ENCODE results near the gene CATSPERE. TPM values are rescaled to one million over a fixed set of nuclear protein-coding genes. Genes with fewer than 3 reads are reported as not detected.

Gene CATSPERE
- total and polyA plus RNA-seq, 9 of the 15 experiments (the other 6 are each of a cell fraction or from before 2014, with no cell fraction given) = 0.06 to 0.16 (median 0.09) TPM; not detected in 3

GRCh38 chr1:244634546-244634945 lies 173.5 kb downstream of the CATSPERE start:
- H3K27me3 ChIP-seq (ENCODE audit: control insufficient read depth in 2 of 2, insufficient read depth in 2 of 2, low read length in 2 of 2) = peaks cover 23 to 34% of the 10 kb centered on the region in 2 experiments
- ATAC-seq = no peak
- no TSS peak for BruUV-seq (replicated peaks)
- ChIA-PET CTCF (ENCODE audit: low intra/inter-chr PET ratio) (no interaction called here), POLR2A (interaction anchor here (0.6 to 1.1 kb wide), 2 partner anchors 13 to 31 kb away, joined by 3 to 4 read pairs; no protein-coding TSS in a partner anchor)
- H3K79me2 ChIP-seq (ENCODE audit: control insufficient read depth, insufficient read depth, low read length) = no peaks in the 10 kb centered on the region
- no peaks in the 10 kb centered on the region for H3K4me1 ChIP-seq (replicated peaks in 1 of 2; ENCODE audit: control insufficient read depth in 2 of 2, insufficient read depth in 2 of 2, low read length in 2 of 2)
- WGBS (ENCODE audit: insufficient coverage, low coverage, missing lambda C conversion rate) = 30% methylated on average over 5 of the region's 6 CpGs
- TF ChIP-seq NCOA6 (IDR thresholded peaks at IDR 0.05) (no peak), MAFG (tag; conservative IDR thresholded peaks at IDR 0.05) (no peak), FOXP1 (CRISPR knock-in tag; IDR thresholded peaks at IDR 0.05) (no peak), RBM25 (IDR thresholded peaks at IDR 0.05; ENCODE audit: low read depth, low read length, severe bottlenecking) (peak; percentile 29), ZNF589 (CRISPR knock-in tag; IDR thresholded peaks at IDR 0.05; ENCODE audit: low read depth) (no peak)
- no peak overlapping the region for H3K4me3 ChIP-seq
- no peaks in the 10 kb centered on the region for H3K9me3 ChIP-seq (replicated peaks; ENCODE audit: control insufficient read depth, insufficient read depth, low read depth, low read length)
- H4K20me1 ChIP-seq (replicated peaks; ENCODE audit: control insufficient read depth, insufficient read depth, low read length) = no peaks in the 10 kb centered on the region; the same call in 1 of the 2 replicates
- intact Hi-C loops (cut with micrococcal nuclease) = no loop called here
- H2AFZ ChIP-seq (ENCODE audit: low read depth, low read length) = no peak overlapping the region
- H3K9me1 ChIP-seq (ENCODE audit: control insufficient read depth, insufficient read depth, low read length) = no peaks in the 10 kb centered on the region
- no peak overlapping the region for H3K27ac ChIP-seq (ENCODE audit: extremely low read depth, low read depth, low read length)
- DNase-seq (ENCODE audit: extremely low read depth in 1 of 4, low spot score in 3 of 4) = no peak
- FAIRE-seq = no peak
- H3K4me2 ChIP-seq (ENCODE audit: insufficient read depth, low read length) = no peak overlapping the region
- H3K36me3 ChIP-seq (ENCODE audit: control insufficient read depth, insufficient read depth, low read length) = no peaks in the 10 kb centered on the region
- H3K9ac ChIP-seq (ENCODE audit: insufficient read depth in 1 of 2, low read depth in 2 of 2, low read length in 2 of 2) = no peak overlapping the region
- in situ Hi-C loops (cut with MboI) = no loop called here
